ENCODE data around the gene SP3. TPM values are rescaled to one million over a fixed set of nuclear protein-coding genes. Genes with fewer than 3 reads are reported as not detected.

SP3 gene
- total RNA-seq, 2 donors from 2014 or later = 41.0 to 42.8 TPM

GRCh38 chr2:173948198-173948597 lies 17.0 kb downstream of the SP3 start:
- Histone ChIP-seq H3K27me3 (no peaks in the 10 kb centered on the region), H3K27ac (no peak overlapping the region), H3K4me3 (no peak overlapping the region), H3K9me3 (no peaks in the 10 kb centered on the region), H3K4me1 (peaks cover 15% of the 10 kb centered on the region), H3K36me3 (replicated peaks in 1 of 2; ENCODE audit: insufficient read depth in 1 of 2, low read depth in 2 of 2) (no peaks in the 10 kb centered on the region)
- intact Hi-C loops (cut with DNase I) = no loop called here
- TF ChIP-seq, protein P1, sequence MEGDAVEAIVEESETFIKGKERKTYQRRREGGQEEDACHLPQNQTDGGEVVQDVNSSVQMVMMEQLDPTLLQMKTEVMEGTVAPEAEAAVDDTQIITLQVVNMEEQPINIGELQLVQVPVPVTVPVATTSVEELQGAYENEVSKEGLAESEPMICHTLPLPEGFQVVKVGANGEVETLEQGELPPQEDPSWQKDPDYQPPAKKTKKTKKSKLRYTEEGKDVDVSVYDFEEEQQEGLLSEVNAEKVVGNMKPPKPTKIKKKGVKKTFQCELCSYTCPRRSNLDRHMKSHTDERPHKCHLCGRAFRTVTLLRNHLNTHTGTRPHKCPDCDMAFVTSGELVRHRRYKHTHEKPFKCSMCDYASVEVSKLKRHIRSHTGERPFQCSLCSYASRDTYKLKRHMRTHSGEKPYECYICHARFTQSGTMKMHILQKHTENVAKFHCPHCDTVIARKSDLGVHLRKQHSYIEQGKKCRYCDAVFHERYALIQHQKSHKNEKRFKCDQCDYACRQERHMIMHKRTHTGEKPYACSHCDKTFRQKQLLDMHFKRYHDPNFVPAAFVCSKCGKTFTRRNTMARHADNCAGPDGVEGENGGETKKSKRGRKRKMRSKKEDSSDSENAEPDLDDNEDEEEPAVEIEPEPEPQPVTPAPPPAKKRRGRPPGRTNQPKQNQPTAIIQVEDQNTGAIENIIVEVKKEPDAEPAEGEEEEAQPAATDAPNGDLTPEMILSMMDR (IDR thresholded peaks at IDR 0.05) = no peak
- TF ChIP-seq POLR2A (IDR thresholded peaks at IDR 0.05) = no peak
- DNase-seq = no peak
- WGBS, 2 donors = 93 to 95% methylated on average over 2 of the region's 2 CpGs
- no peak for ATAC-seq

DNA sequence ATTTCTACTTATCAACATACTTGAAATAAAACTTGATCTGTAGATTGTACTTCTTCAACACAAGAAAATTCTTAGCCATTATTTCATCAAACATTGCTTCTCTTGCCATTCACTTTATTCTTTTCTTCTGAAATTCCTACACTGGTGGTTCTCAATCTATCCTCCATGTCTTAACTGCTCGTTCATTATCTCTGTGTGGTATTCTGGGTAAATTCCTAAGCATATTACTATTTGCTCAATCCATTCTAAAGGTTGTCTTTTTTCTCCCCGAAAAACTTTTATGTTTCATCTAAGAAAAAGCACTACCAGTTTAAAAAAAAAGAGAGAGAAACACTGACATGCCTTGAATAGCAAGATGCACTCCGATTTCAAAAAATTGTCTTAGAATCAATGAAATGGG lies 18.0 kb downstream of the SP3 start:
- no peak overlapping the region for H3K27ac ChIP-seq
- H3K36me3 ChIP-seq (replicated peaks in 1 of 2; ENCODE audit: insufficient read depth in 1 of 2, low read depth in 2 of 2) = no peaks in the 10 kb centered on the region
- TF ChIP-seq, protein P1 (IDR thresholded peaks at IDR 0.05) = no peak
- no peak for TF ChIP-seq POLR2A (IDR thresholded peaks at IDR 0.05)
- peaks cover 13% of the 10 kb centered on the region for H3K4me1 ChIP-seq
- intact Hi-C loops (cut with DNase I) = no loop called here
- 57 to 60% methylated on average over 3 of the region's 3 CpGs for WGBS, 2 donors
- DNase-seq (no peak), ATAC-seq (no peak)
- H3K4me3 ChIP-seq = no peak overlapping the region
- H3K27me3 ChIP-seq = no peaks in the 10 kb centered on the region
- no peaks in the 10 kb centered on the region for H3K9me3 ChIP-seq

- no peak for DNase-seq
- Histone ChIP-seq H3K4me3 (no peak overlapping the region), H3K4me1 (peaks cover 20% of the 10 kb centered on the region), H3K9me3 (no peaks in the 10 kb centered on the region), H3K27ac (no peak overlapping the region), H3K36me3 (replicated peaks in 1 of 2; ENCODE audit: insufficient read depth in 1 of 2, low read depth in 2 of 2) (no peaks in the 10 kb centered on the region), H3K27me3 (no peaks in the 10 kb centered on the region)
- no peak for TF ChIP-seq POLR2A (IDR thresholded peaks at IDR 0.05)
- TF ChIP-seq, protein P1 (IDR thresholded peaks at IDR 0.05) = no peak
- intact Hi-C loops (cut with DNase I) = no loop called here
- ATAC-seq = no peak
- 88 to 92% methylated on average over 3 of the region's 3 CpGs for WGBS, 2 donors
Measured at GRCh38 chr2:173943738-173944137, 21.4 kb downstream of the SP3 start.

DNA sequence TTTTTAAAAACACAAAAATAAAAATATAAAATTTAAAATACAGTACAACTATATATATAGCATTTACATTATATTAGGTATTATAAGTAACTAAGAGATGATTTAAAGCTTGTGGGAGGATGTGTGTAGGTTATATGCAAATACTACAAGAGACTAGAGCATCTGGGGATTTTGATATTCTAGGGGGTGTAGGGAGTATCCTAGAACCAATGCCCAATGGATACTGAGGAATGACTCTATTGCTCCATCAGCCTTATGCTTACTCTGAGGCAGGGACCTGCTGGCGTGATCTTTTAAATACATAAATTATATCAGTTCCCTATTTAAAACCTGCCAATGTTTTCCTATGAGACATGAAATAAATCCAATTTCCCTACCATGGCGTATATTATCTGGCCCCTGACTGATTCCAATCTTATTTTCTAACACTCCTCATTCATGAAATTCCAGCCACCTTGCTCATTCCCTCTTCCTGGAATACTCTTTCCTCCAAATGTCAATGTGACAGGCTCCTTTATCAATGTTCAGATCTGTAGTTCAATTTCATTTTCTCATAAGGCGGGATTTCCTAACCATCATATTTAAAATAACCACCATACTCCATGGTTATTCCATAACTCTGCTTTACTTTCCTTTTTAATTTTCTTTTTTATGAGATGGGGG lies 22.2 kb downstream of the SP3 start:
- Histone ChIP-seq H3K9me3 (no peaks in the 10 kb centered on the region), H3K4me1 (peaks cover 19% of the 10 kb centered on the region), H3K27me3 (no peaks in the 10 kb centered on the region), H3K4me3 (no peak overlapping the region), H3K27ac (no peak overlapping the region), H3K36me3 (replicated peaks in 1 of 2; ENCODE audit: insufficient read depth in 1 of 2, low read depth in 2 of 2) (no peaks in the 10 kb centered on the region)
- intact Hi-C loops (cut with DNase I) = no loop called here
- DNase-seq (no peak), ATAC-seq (no peak)
- no peak for TF ChIP-seq POLR2A (IDR thresholded peaks at IDR 0.05)
- TF ChIP-seq, protein P1 (IDR thresholded peaks at IDR 0.05) = no peak
- 86 to 95% methylated on average over 3 of the region's 3 CpGs for WGBS, 2 donors

DNA sequence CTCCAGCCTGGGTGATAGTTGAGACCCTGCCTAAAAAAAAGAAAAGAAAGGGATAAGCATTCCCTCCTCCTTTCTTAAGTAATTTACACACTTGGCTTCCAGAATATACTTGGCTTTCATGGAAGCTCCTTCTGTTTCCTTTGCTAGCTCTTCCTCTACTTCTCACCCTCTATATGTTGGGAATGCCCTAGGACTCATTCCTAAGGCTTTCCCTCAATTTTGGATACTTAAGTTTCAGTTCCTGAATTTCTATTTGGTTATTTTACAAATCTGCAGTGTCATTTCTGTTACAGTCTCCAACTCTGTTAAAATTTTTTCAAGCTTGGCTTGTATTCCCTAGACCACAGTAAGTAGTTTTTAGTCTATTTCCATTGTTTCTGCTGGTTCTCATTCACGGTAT lies 23.6 kb downstream of the SP3 start:
- no peak for TF ChIP-seq POLR2A (IDR thresholded peaks at IDR 0.05)
- TF ChIP-seq, protein P1 (IDR thresholded peaks at IDR 0.05) = no peak

More for the DNA sequence above, 23.6 kb downstream of the SP3 start:
- Histone ChIP-seq H3K27ac (no peak overlapping the region), H3K9me3 (no peaks in the 10 kb centered on the region), H3K36me3 (replicated peaks in 1 of 2; ENCODE audit: insufficient read depth in 1 of 2, low read depth in 2 of 2) (no peaks in the 10 kb centered on the region), H3K4me1 (peaks cover 26% of the 10 kb centered on the region), H3K4me3 (no peak overlapping the region), H3K27me3 (no peaks in the 10 kb centered on the region)
- 70 to 85% methylated on average over 1 of the region's 1 CpG for WGBS, 2 donors
- DNase-seq (no peak), ATAC-seq (no peak)
- intact Hi-C loops (cut with DNase I) = no loop called here

All from body of pancreas (tissue), 4 donors.